Chondrocyte (in vitro differentiated cells): ENCODE measurements around the gene PRPF8. TPM values are rescaled to one million over a fixed set of nuclear protein-coding genes. Genes with fewer than 3 reads are reported as not detected.

Experiments used
- DNase-seq: peaks from one replicate; pipeline ENCODE4 v3.0.0; 2021; ENCODE audit warnings: mixed read lengths, low spot score
- H3K27ac Mint-ChIP-seq: one replicate; pipeline ENCODE4 v1.8.0; 2021; ENCODE audit warnings: mild to moderate bottlenecking, moderate library complexity, mixed read lengths; ENCODE audit not compliant: unreplicated experiment
- H3K27me3 Mint-ChIP-seq: 2 replicates; pipeline ENCODE4 v1.8.0; 2021; ENCODE audit warnings: low read depth, mixed read lengths
- H3K36me3 Mint-ChIP-seq: 2 replicates; pipeline ENCODE4 v1.8.0; 2021; ENCODE audit warnings: low read depth, mixed read lengths
- H3K4me1 Mint-ChIP-seq: 2 replicates; pipeline ENCODE4 v1.8.0; 2021; ENCODE audit warnings: low read depth, mild to moderate bottlenecking, mixed read lengths
- H3K4me3 Mint-ChIP-seq: one replicate; pipeline ENCODE4 v1.8.0; 2021; ENCODE audit warnings: mild to moderate bottlenecking, moderate library complexity, mixed read lengths; ENCODE audit not compliant: unreplicated experiment
- H3K9me3 Mint-ChIP-seq: 2 replicates; pipeline ENCODE4 v1.8.0; 2021; ENCODE audit warnings: low read depth, mixed read lengths
- total RNA-seq: library from RNA; stranded (reverse); gene quantifications from 3 replicates; pipeline ENCODE4 v1.2.1, GENCODE V29; 2021
- TF ChIP-seq, protein P1 (sequence below): fragments of 200-600 bp; sonication (generic); IDR thresholded peaks from 2 replicates; pipeline ENCODE4 v1.5.0; 2021; ENCODE audit warnings: antibody characterized with exemption, mild to moderate bottlenecking, moderate library complexity

Gene PRPF8
- total RNA-seq, 1 donor from 2014 or later = 164 TPM

DNA sequence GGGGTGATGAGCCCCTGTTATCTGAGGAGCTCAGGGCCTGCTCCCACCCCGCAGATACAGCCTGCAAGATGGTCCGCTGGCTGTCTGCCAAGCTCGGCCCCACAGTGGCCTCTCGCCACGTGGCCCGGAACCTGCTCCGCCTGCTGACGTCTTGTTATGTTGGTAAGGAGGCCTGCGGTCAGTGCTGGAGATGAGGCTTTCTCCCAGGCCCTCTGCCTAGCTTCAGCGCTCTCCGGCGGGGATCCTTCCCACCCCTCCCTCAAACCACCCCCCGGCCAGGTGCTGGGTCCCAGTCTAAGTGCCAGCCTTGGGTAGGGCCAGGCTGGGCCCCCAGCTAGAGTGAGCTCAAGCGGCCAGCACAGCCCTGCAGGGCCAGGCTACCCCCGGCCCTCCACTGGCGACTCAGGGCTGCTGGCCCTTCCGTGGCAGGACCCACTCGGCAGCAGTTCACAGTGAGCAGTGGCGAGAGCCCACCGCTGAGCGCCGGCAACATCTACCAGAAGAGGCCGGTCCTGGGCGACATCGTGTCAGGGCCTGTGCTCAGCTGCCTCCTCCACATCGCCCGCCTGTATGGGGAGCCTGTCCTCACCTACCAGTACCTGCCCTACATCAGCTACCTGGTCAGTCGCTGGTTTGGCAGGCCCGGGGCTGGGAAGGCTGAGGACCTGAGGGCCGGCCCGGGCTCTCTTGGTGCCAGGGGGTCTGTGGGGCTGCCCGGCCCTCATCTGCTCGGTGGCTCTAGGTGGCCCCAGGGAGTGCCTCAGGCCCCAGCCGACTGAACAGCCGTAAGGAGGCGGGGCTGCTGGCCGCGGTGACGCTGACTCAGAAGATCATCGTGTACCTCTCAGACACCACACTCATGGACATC lies 45.9 kb upstream of the PRPF8 start:
- no peaks in the 10 kb centered on the region for H3K27me3 Mint-ChIP-seq
- TF ChIP-seq, protein P1, sequence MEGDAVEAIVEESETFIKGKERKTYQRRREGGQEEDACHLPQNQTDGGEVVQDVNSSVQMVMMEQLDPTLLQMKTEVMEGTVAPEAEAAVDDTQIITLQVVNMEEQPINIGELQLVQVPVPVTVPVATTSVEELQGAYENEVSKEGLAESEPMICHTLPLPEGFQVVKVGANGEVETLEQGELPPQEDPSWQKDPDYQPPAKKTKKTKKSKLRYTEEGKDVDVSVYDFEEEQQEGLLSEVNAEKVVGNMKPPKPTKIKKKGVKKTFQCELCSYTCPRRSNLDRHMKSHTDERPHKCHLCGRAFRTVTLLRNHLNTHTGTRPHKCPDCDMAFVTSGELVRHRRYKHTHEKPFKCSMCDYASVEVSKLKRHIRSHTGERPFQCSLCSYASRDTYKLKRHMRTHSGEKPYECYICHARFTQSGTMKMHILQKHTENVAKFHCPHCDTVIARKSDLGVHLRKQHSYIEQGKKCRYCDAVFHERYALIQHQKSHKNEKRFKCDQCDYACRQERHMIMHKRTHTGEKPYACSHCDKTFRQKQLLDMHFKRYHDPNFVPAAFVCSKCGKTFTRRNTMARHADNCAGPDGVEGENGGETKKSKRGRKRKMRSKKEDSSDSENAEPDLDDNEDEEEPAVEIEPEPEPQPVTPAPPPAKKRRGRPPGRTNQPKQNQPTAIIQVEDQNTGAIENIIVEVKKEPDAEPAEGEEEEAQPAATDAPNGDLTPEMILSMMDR = no peak
- peaks cover 8% of the 10 kb centered on the region for H3K36me3 Mint-ChIP-seq
- H3K27ac Mint-ChIP-seq = no peak overlapping the region
- no peak overlapping the region for H3K4me3 Mint-ChIP-seq
- DNase-seq = no peak
- H3K9me3 Mint-ChIP-seq = no peaks in the 10 kb centered on the region
- H3K4me1 Mint-ChIP-seq = peaks cover 13% of the 10 kb centered on the region

DNA sequence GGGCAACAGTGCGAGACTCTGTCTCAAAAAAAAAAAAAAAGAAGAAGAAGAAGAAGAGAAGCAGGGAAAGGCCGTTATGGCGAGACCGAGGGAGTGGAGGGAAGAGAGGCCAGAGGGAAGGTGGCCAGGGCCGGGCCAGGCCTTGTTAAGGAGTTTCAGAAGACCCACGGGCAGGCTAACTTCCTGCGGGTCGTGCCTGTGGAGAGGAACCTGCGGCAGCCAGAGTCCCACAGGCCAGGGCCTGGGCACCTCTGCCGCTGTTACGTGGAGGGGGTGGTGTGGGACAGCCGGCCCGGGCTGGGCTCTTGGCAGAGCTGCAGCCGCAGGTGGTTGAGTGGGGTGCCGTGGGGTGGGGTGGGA lies 45.3 kb upstream of the PRPF8 start:
- H3K4me1 Mint-ChIP-seq = peaks cover 18% of the 10 kb centered on the region
- TF ChIP-seq, protein P1 = no peak
- H3K36me3 Mint-ChIP-seq = peaks cover 8% of the 10 kb centered on the region
- no peak overlapping the region for H3K27ac Mint-ChIP-seq
- H3K9me3 Mint-ChIP-seq = no peaks in the 10 kb centered on the region
- no peak overlapping the region for H3K4me3 Mint-ChIP-seq
- H3K27me3 Mint-ChIP-seq = no peaks in the 10 kb centered on the region
- DNase-seq = no peak

DNA sequence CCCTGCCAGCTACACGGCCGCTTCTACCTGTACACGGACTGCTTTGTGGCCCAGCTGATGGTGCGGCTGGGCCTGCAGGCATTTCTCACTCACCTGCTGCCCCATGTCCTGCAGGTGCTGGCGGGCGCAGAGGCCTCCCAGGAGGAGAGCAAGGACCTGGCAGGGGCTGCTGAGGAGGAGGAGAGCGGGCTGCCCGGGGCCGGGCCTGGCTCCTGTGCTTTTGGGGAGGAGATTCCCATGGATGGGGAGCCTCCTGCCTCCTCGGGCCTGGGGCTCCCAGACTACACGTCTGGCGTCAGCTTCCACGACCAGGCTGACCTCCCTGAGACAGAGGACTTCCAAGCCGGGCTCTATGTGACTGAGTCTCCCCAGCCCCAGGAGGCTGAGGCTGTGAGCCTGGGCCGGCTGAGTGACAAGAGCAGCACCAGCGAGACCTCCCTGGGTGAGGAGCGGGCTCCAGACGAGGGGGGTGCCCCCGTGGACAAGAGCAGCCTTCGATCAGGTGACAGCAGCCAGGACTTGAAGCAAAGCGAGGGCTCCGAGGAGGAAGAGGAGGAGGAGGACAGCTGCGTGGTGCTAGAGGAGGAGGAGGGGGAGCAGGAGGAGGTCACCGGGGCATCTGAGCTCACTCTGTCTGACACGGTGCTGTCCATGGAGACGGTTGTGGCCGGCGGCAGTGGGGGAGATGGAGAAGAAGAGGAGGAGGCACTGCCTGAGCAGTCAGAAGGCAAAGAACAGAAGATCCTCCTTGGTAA lies 43.4 kb upstream of the PRPF8 start:
- no peaks in the 10 kb centered on the region for H3K9me3 Mint-ChIP-seq
- TF ChIP-seq, protein P1 = no peak
- H3K36me3 Mint-ChIP-seq = peaks cover 4% of the 10 kb centered on the region
- H3K27ac Mint-ChIP-seq = no peak overlapping the region
- no peak for DNase-seq
- H3K4me3 Mint-ChIP-seq = no peak overlapping the region
- H3K4me1 Mint-ChIP-seq = peaks cover 26% of the 10 kb centered on the region
- no peaks in the 10 kb centered on the region for H3K27me3 Mint-ChIP-seq

DNA sequence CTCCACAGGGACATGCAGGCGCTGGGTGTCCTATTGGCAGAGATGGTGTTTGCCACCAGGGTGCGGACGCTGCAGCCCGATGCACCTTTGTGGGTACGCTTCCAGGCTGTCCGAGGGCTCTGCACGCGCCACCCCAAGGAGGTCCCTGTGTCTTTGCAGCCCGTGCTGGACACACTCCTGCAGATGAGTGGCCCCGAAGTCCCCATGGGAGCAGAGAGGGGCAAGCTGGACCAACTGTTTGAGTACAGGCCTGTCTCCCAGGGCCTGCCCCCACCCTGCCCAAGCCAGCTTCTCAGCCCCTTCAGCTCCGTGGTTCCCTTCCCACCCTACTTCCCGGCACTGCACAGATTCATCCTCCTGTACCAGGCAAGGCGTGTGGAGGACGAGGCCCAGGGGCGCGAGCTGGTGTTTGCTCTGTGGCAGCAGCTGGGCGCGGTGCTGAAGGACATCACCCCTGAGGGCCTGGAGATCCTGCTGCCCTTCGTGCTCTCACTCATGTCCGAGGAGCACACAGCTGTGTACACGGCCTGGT lies 42.7 kb upstream of the PRPF8 start:
- Mint-ChIP-seq H3K27me3 (no peaks in the 10 kb centered on the region), H3K4me3 (no peak overlapping the region), H3K27ac (no peak overlapping the region), H3K9me3 (no peaks in the 10 kb centered on the region), H3K36me3 (peaks cover 4% of the 10 kb centered on the region), H3K4me1 (peaks cover 29% of the 10 kb centered on the region)
- DNase-seq = no peak
- TF ChIP-seq, protein P1 = no peak

DNA sequence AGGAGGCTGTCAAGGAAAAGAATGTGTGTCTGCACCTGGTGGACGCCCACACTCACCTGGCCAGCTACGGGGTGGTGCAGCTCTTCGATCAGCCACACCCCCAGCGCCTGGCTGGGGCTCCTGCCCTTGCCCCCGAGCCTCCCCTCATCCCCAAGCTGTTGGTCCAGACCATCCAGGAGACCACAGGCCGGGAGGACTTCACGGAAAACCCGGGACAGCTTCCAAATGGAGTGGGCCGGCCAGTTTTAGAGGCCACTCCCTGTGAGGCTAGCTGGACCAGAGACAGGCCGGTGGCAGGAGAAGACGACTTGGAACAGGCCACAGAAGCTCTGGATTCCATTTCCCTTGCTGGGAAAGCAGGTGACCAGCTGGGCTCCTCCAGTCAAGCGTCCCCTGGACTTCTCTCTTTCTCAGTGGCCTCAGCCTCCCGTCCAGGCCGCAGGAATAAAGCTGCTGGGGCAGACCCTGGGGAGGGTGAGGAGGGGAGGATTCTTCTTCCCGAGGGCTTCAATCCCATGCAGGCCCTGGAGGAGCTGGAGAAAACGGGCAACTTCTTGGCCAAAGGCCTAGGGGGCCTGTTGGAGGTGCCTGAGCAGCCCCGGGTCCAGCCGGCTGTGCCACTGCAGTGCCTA lies 42.1 kb upstream of the PRPF8 start:
- peaks cover 4% of the 10 kb centered on the region for H3K36me3 Mint-ChIP-seq
- H3K27me3 Mint-ChIP-seq = no peaks in the 10 kb centered on the region
- DNase-seq = no peak
- peaks cover 29% of the 10 kb centered on the region for H3K4me1 Mint-ChIP-seq
- no peaks in the 10 kb centered on the region for H3K9me3 Mint-ChIP-seq
- TF ChIP-seq, protein P1 = no peak
- no peak overlapping the region for H3K4me3 Mint-ChIP-seq
- H3K27ac Mint-ChIP-seq = no peak overlapping the region
